HepG2 (cell line): ENCODE results near the gene ACAN. TPM values are rescaled to one million over a fixed set of nuclear protein-coding genes. Genes with fewer than 3 reads are reported as not detected.

Experiments
- ATAC-seq: fragments of 200-7000 bp; cut with Tn5 transposase; 3 replicates; pipeline ENCODE4 v1.9.1; 2020; ENCODE audit warnings: mild to moderate bottlenecking, moderate library complexity
- BruUV-seq: library from RNA; stranded (reverse); fragments of 400-500 nt; replicated peaks from 2 replicates; lab custom pipeline; 2021; lab: Mats Ljungman, UMichigan
- CTCF ChIA-PET: fragments of 300-600 bp; formaldehyde crosslinking; extraction: SDS; loops from one replicate; lab custom pipeline; 2021; ENCODE audit warnings: low total read pairs, inconsistent platforms, low intra/inter-chr PET ratio; lab: Yijun Ruan, JAX
- POLR2A ChIA-PET: fragments of 350-600 bp; sonication (Branson Sonifier 250); formaldehyde crosslinking; loops from one replicate; lab custom pipeline; 2020; ENCODE audit warnings: antibody characterized with exemption, inconsistent platforms; lab: Yijun Ruan, JAX
- DNase-seq: peaks from one replicate; pipeline ENCODE4 v3.0.0-alpha.2; 2015; ENCODE audit warnings: low spot score
- FAIRE-seq: peaks from 3 replicates; lab custom pipeline; 2011; peaks lifted over from hg19 to GRCh38; lab: Jason Lieb, UNC
- H2AFZ ChIP-seq: one replicate; pipeline ENCODE4 v1.6.1; 2011; ENCODE audit warnings: low read length, inconsistent platforms
- H3K27ac ChIP-seq: fragments of 300-600 bp; 3 replicates; pipeline ENCODE4 v1.8.0; 2011; ENCODE audit warnings: mixed run types, mild to moderate bottlenecking, mixed read lengths, low read length, inconsistent platforms; ENCODE audit not compliant: insufficient read depth; ENCODE audit errors: extremely low read length
- H3K27me3 ChIP-seq, 2 experiments: fragments of 200-600 bp in 1 of 2; 2 replicates in 1 of 2; 3 replicates in 1 of 2; pipeline versions ENCODE4 v1.6.0 to v1.8.0; 2011; ENCODE audit warnings: low read length in 2 of 2, mild to moderate bottlenecking in 2 of 2, moderate library complexity in 2 of 2, inconsistent platforms in 1 of 2; ENCODE audit not compliant: insufficient read depth in 2 of 2, control insufficient read depth in 1 of 2
- H3K36me3 ChIP-seq, 2 experiments: fragments of 200-600 bp in 1 of 2; replicated peaks in 1 of 2; 2 replicates in 1 of 2; 3 replicates in 1 of 2; pipeline versions ENCODE4 v1.5.1 to v1.8.0; 2011; ENCODE audit warnings: low read length in 2 of 2, inconsistent platforms in 1 of 2; ENCODE audit not compliant: insufficient read depth in 2 of 2, control insufficient read depth in 1 of 2
- H3K4me1 ChIP-seq: 2 replicates; pipeline ENCODE4 v1.5.1; 2012; ENCODE audit warnings: low read length, inconsistent platforms; ENCODE audit not compliant: insufficient read depth
- H3K4me2 ChIP-seq: 2 replicates; pipeline ENCODE4 v1.6.0; 2011; ENCODE audit warnings: low read depth, low read length, inconsistent platforms
- H3K4me3 ChIP-seq, 3 experiments: fragments of 200-600 bp in 1 of 3; sonication (generic), shearing (Covaris generic) in 1 of 3; replicated peaks in 1 of 3; 2 replicates each; pipeline ENCODE4 v1.5.1; 2011 to 2016; ENCODE audit warnings: low read length in 3 of 3, inconsistent platforms in 2 of 3, low read depth in 2 of 3, mild to moderate bottlenecking in 2 of 3, control low read depth in 1 of 3, mixed read lengths in 1 of 3; ENCODE audit not compliant: insufficient read depth in 1 of 3
- H3K79me2 ChIP-seq: one replicate; pipeline ENCODE4 v1.6.1; 2011; ENCODE audit warnings: low read length, inconsistent platforms; ENCODE audit not compliant: insufficient read depth
- H3K9ac ChIP-seq: 2 replicates; pipeline ENCODE4 v1.6.0; 2011; ENCODE audit warnings: mild to moderate bottlenecking, low read depth, low read length, inconsistent platforms; ENCODE audit not compliant: insufficient read depth
- H3K9me3 ChIP-seq: 2 replicates; pipeline ENCODE4 v1.5.1; 2012; ENCODE audit warnings: mild to moderate bottlenecking, low read length
- H4K20me1 ChIP-seq: 2 replicates; pipeline ENCODE4 v1.6.0; 2011; ENCODE audit warnings: inconsistent platforms, mild to moderate bottlenecking, low read length, moderate library complexity; ENCODE audit not compliant: insufficient read depth
- ATF7 ChIP-seq, 2 experiments: fragments of 450-650 bp in 1 of 2; sonication (generic) in 1 of 2; formaldehyde crosslinking in 1 of 2; IDR thresholded peaks; 2 replicates each; pipeline versions ENCODE4 v1.4.0 to v1.6.1; 2016 to 2020; ENCODE audit warnings: antibody characterized with exemption in 1 of 2, mild to moderate bottlenecking in 1 of 2, missing genetic modification reagents in 1 of 2
- ESRRA ChIP-seq: sonication (generic); formaldehyde crosslinking; IDR thresholded peaks from 2 replicates; pipeline ENCODE4 v1.5.1; 2020; ENCODE audit warnings: mild to moderate bottlenecking, low read depth, missing genetic modification reagents
- HMG20A ChIP-seq: IDR thresholded peaks from 2 replicates; pipeline ENCODE4 v1.6.1; 2016; ENCODE audit warnings: borderline replicate concordance
- HNRNPUL1 ChIP-seq: fragments of 200-400 bp; formaldehyde crosslinking; IDR thresholded peaks from 2 replicates; pipeline ENCODE4 v1.6.1; 2017; ENCODE audit warnings: low read depth, mild to moderate bottlenecking, low read length, moderate library complexity
- KDM6A ChIP-seq: IDR thresholded peaks from 2 replicates; pipeline ENCODE4 v1.6.1; 2016; ENCODE audit warnings: low read depth
- MED1 ChIP-seq: sonication (generic); formaldehyde crosslinking; IDR thresholded peaks from 2 replicates; pipeline ENCODE4 v1.4.0; 2020; ENCODE audit warnings: missing genetic modification reagents
- MXD1 ChIP-seq: sonication (generic); formaldehyde crosslinking; IDR thresholded peaks from 2 replicates; pipeline ENCODE4 v1.4.0; 2020; ENCODE audit warnings: mild to moderate bottlenecking, missing genetic modification reagents
- NFKBIZ ChIP-seq: IDR thresholded peaks from 2 replicates; pipeline ENCODE4 v1.6.1; 2018; ENCODE audit warnings: missing genetic modification reagents, missing compliant biosample characterization
- POLR2AphosphoS2 ChIP-seq: IDR thresholded peaks from 2 replicates; pipeline ENCODE4 v1.6.1; 2011; ENCODE audit warnings: low read depth, low read length, improper control_type of control experiment
- RFXANK ChIP-seq: IDR thresholded peaks from 2 replicates; pipeline ENCODE4 v1.6.1; 2016
- SKIL ChIP-seq: sonication (generic); formaldehyde crosslinking; IDR thresholded peaks from 2 replicates; pipeline ENCODE4 v1.8.0; 2022; ENCODE audit warnings: missing genetic modification reagents, mild to moderate bottlenecking, moderate library complexity, borderline replicate concordance
- SOX13 ChIP-seq, 3 experiments: fragments of 450-650 bp in 1 of 3; sonication (generic) in 1 of 3; formaldehyde crosslinking in 1 of 3; IDR thresholded peaks in 2 of 3; conservative IDR thresholded peaks in 1 of 3; 2 replicates each; pipeline versions ENCODE4 v1.5.0 to v1.6.1; 2016 to 2020; ENCODE audit warnings: antibody characterized with exemption in 1 of 3, mild to moderate bottlenecking in 1 of 3, missing compliant biosample characterization in 1 of 3, missing genetic modification reagents in 1 of 3, moderate library complexity in 1 of 3
- SP140L ChIP-seq: sonication (generic); formaldehyde crosslinking; IDR thresholded peaks from 2 replicates; pipeline ENCODE4 v1.4.0; 2020; ENCODE audit warnings: missing genetic modification reagents, borderline replicate concordance
- SRSF4 ChIP-seq: fragments of 200-400 bp; formaldehyde crosslinking; IDR thresholded peaks from one replicate; pipeline ENCODE4 v1.6.1; 2018; ENCODE audit warnings: mild to moderate bottlenecking, low read depth, low read length, moderate library complexity; ENCODE audit not compliant: poor library complexity, severe bottlenecking
- TCF7L2 ChIP-seq: IDR thresholded peaks from 2 replicates; pipeline ENCODE4 v1.6.1; 2011; ENCODE audit warnings: mild to moderate bottlenecking, low read depth, low read length, moderate library complexity
- ZNF574 ChIP-seq: sonication (generic); formaldehyde crosslinking; IDR thresholded peaks from 2 replicates; pipeline ENCODE4 v1.4.0; 2020; ENCODE audit warnings: missing genetic modification reagents
- ZNF629 ChIP-seq: sonication (generic); formaldehyde crosslinking; conservative IDR thresholded peaks from 2 replicates; pipeline ENCODE4 v1.5.0; 2020; ENCODE audit warnings: missing genetic modification reagents
- ZNF713 ChIP-seq: sonication (generic); formaldehyde crosslinking; IDR thresholded peaks from 2 replicates; pipeline ENCODE4 v1.4.0; 2020; ENCODE audit warnings: mild to moderate bottlenecking, missing genetic modification reagents
- WGBS: methylation state at CpG from one replicate; pipeline ENCODE4 v1.1.6; 2017; ENCODE audit warnings: low lambda C conversion rate; 5-methylcytosine and 5-hydroxymethylcytosine counted together
- in situ Hi-C: cut with HindIII; loops from 2 replicates; pipeline ENCODE4 v1.10.0; 2017; ENCODE audit warnings: low pct_unique_long_range_greater_than_20kb; ENCODE audit not compliant: extremely low pct_ligation_motif_present
- intact Hi-C: fragments of 100-400 bp; cut with micrococcal nuclease; formaldehyde crosslinking; loops from one replicate; pipeline ENCODE4 v1.10.0; 2022; ENCODE audit not compliant: unreplicated experiment
- polyA plus RNA-seq, 8 experiments: library from polyadenylated mRNA; depleted of rRNA in 3 of 8; stranded (reverse) in 7 of 8; unstranded in 1 of 8; fragments of >200 nt; fragmentation: Illumina TruSeq in 4 of 8; extraction: Trizol in 4 of 8; gene quantifications; 2 replicates each; pipeline versions ENCODE4 v1.2.1 to v1.2.3, GENCODE V29; 2011 to 2016; ENCODE audit warnings: low read depth in 4 of 8, missing spikeins in 1 of 8, mixed read lengths in 1 of 8; ENCODE audit not compliant: insufficient read depth in 1 of 8
- total RNA-seq, 5 experiments: library from RNA; depleted of rRNA; stranded (reverse); fragments of >200 nt; fragmentation: Illumina TruSeq; extraction: Trizol; gene quantifications; 2 replicates each; pipeline ENCODE4 v1.2.3, GENCODE V29; 2016; ENCODE audit warnings: low read depth in 1 of 5

Gene ACAN
- total and polyA plus RNA-seq, 2 of the 13 experiments (the other 11 are each of a cell fraction or from before 2014, with no cell fraction given) = not detected

GRCh38 chr15:88881775-88882174 lies 78.5 kb downstream of the ACAN start:
- peaks cover 7 to 17% of the 10 kb centered on the region in 2 experiments; a peak in 4 of 5 replicates for H3K27me3 ChIP-seq
- H3K36me3 ChIP-seq = no peaks in the 10 kb centered on the region
- intact Hi-C loops = no loop called here
- TF ChIP-seq SP140L (no peak), MED1 (CRISPR knock-in tag) (no peak), HNRNPUL1 (no peak), ZNF574 (no peak), ZNF713 (CRISPR knock-in tag) (no peak), KDM6A (CRISPR knock-in tag) (no peak), HMG20A (no peak), SRSF4 (no peak), ATF7 (IDR thresholded peaks at IDR 0.05) (no peak), ATF7 (CRISPR knock-in tag; IDR thresholded peaks at IDR 0.05) (no peak), SKIL (no peak), POLR2AphosphoS2 (no peak), RFXANK (no peak), NFKBIZ (CRISPR knock-in tag) (no peak), SOX13 (IDR thresholded peaks at IDR 0.05) (no peak), SOX13 (CRISPR knock-in tag; conservative IDR thresholded peaks at IDR 0.05 in 1 of 2, IDR thresholded peaks at IDR 0.05 in 1 of 2) (no peak), MXD1 (CRISPR knock-in tag) (no peak), TCF7L2 (no peak), ZNF629 (CRISPR knock-in tag) (no peak), ESRRA (CRISPR knock-in tag) (no peak)
- CTCF ChIA-PET = no interaction called here
- H4K20me1 ChIP-seq = no peaks in the 10 kb centered on the region
- POLR2A ChIA-PET = no interaction called here
- H2AFZ ChIP-seq = no peak overlapping the region
- H3K4me2 ChIP-seq = no peak overlapping the region
- H3K27ac ChIP-seq = no peak overlapping the region
- H3K9me3 ChIP-seq = no peaks in the 10 kb centered on the region
- no peak overlapping the region for H3K9ac ChIP-seq
- 48% methylated on average over 3 of the region's 3 CpGs for WGBS
- H3K79me2 ChIP-seq = no peaks in the 10 kb centered on the region
- BruUV-seq = no TSS peak
- in situ Hi-C loops = no loop called here
- no peaks in the 10 kb centered on the region for H3K4me1 ChIP-seq
- no peak for FAIRE-seq
- ATAC-seq = no peak
- DNase-seq = no peak
- H3K4me3 ChIP-seq = no peak overlapping the region
